Measurements from ENCODE around the gene TOMM6.
A peak's percentile ranks its signal among the peaks of the same experiment; 100 is the strongest.
"Not testable (repeated sequence)": the region's sequence is repeated elsewhere in the genome, so short reads cannot be mapped to it uniquely, and the experiment has no call there.

TOMM6 gene

GRCh38 chr6:41759106-41759904, 28.2 kb upstream of the TOMM6 start:
- Histone ChIP-seq H3K4me3 (ENCODE audit: low read depth, low read length) (no peak overlapping the region), H3K9me3 (no peaks in the 10 kb centered on the region; the same call in 1 of the 2 replicates), H3K4me1 (peaks cover 2% of the 10 kb centered on the region; the same call in 1 of the 2 replicates), H3K27me3 (no peaks in the 10 kb centered on the region), H3K36me3 (no peaks in the 10 kb centered on the region)
- TF ChIP-seq CTCF (IDR thresholded peaks at IDR 0.05; ENCODE audit: low read depth, low read length) = no peak
- DNase-seq = no peak

- no peak for DNase-seq
- peaks cover 3% of the 10 kb centered on the region; the same call in 1 of the 2 replicates for H3K4me1 ChIP-seq
- H3K4me3 ChIP-seq (ENCODE audit: low read depth, low read length) = no peak overlapping the region
- no peaks in the 10 kb centered on the region; the same call in 1 of the 2 replicates for H3K9me3 ChIP-seq
- no peak for TF ChIP-seq CTCF (IDR thresholded peaks at IDR 0.05; ENCODE audit: low read depth, low read length)
- H3K27me3 ChIP-seq = no peaks in the 10 kb centered on the region
- H3K36me3 ChIP-seq = no peaks in the 10 kb centered on the region
Measured at GRCh38 chr6:41759905-41760579, 27.5 kb upstream of the TOMM6 start.

GRCh38 chr6:41763470-41763869, 24.0 kb upstream of the TOMM6 start:
- no peak for TF ChIP-seq CTCF (IDR thresholded peaks at IDR 0.05; ENCODE audit: low read depth, low read length)
- Histone ChIP-seq H3K36me3 (no peaks in the 10 kb centered on the region), H3K9me3 (no peaks in the 10 kb centered on the region), H3K4me3 (ENCODE audit: low read depth, low read length) (no peak overlapping the region), H3K27me3 (no peaks in the 10 kb centered on the region), H3K4me1 (peaks cover 24% of the 10 kb centered on the region)
- no peak for DNase-seq

GRCh38 chr6:41766043-41766664, 21.3 kb upstream of the TOMM6 start:
- not testable (repeated sequence) for H3K36me3 ChIP-seq; H3K9me3 ChIP-seq; DNase-seq; H3K27me3 ChIP-seq; H3K4me3 ChIP-seq (ENCODE audit: low read depth, low read length)
- H3K4me1 ChIP-seq = peaks cover 30% of the 10 kb centered on the region

- Histone ChIP-seq H3K4me3 (ENCODE audit: low read depth, low read length) (no peak overlapping the region), H3K27me3 (no peaks in the 10 kb centered on the region), H3K9me3 (no peaks in the 10 kb centered on the region), H3K36me3 (no peaks in the 10 kb centered on the region), H3K4me1 (peaks cover 30% of the 10 kb centered on the region)
- peak; percentile 90 for DNase-seq
- no peak for TF ChIP-seq CTCF (IDR thresholded peaks at IDR 0.05; ENCODE audit: low read depth, low read length)
Measured at GRCh38 chr6:41767112-41767833, 20.2 kb upstream of the TOMM6 start.

Measured in BE2C (cell line).